Smooth muscle cell (in vitro differentiated cells): ENCODE data around the gene TMEM225B. TPM values are rescaled to one million over a fixed set of nuclear protein-coding genes. Genes with fewer than 3 reads are reported as not detected.

Source experiments
- DNase-seq: peaks from one replicate; lab custom pipeline; 2025; ENCODE audit not compliant: unreplicated experiment; lab: John Stamatoyannopoulos, UW
- H2AFZ ChIP-seq: fragments of 200-600 bp; sonication (generic); 2 replicates; pipeline ENCODE4 v1.6.0; 2016; ENCODE audit warnings: antibody characterized with exemption, low read depth, mild to moderate bottlenecking
- H3F3A ChIP-seq: fragments of 200-600 bp; sonication (generic); 2 replicates; pipeline ENCODE4 v1.6.0; 2017; ENCODE audit warnings: antibody characterized with exemption, low read depth
- H3K27ac ChIP-seq: fragments of 200-600 bp; sonication (generic); 2 replicates; pipeline ENCODE4 v1.5.1; 2016; ENCODE audit warnings: low read depth, mild to moderate bottlenecking
- H3K27me3 ChIP-seq: fragments of 200-600 bp; sonication (generic); 2 replicates; pipeline ENCODE4 v1.6.1; 2016; ENCODE audit warnings: low read depth, mild to moderate bottlenecking
- H3K36me3 ChIP-seq: fragments of 200-600 bp; sonication (generic); 2 replicates; pipeline ENCODE4 v1.5.1; 2016; ENCODE audit warnings: low read depth
- H3K4me1 ChIP-seq: fragments of 200-600 bp; sonication (generic); 2 replicates; pipeline ENCODE4 v1.5.1; 2016; ENCODE audit warnings: low read depth
- H3K4me2 ChIP-seq: fragments of 200-600 bp; sonication (generic); 2 replicates; pipeline ENCODE4 v1.6.0; 2016; ENCODE audit warnings: mild to moderate bottlenecking
- H3K4me3 ChIP-seq: fragments of 200-600 bp; sonication (generic); 2 replicates; pipeline ENCODE4 v1.5.1; 2016; ENCODE audit warnings: mild to moderate bottlenecking
- H3K79me2 ChIP-seq: fragments of 200-600 bp; sonication (generic); 2 replicates; pipeline ENCODE4 v1.6.0; 2016; ENCODE audit warnings: low read depth, mild to moderate bottlenecking
- H3K9ac ChIP-seq: fragments of 200-600 bp; sonication (generic); 2 replicates; pipeline ENCODE4 v1.6.0; 2016; ENCODE audit warnings: low read depth
- H3K9me3 ChIP-seq: fragments of 200-600 bp; sonication (generic); replicated peaks from 2 replicates; pipeline ENCODE4 v1.5.1; 2016; ENCODE audit warnings: low read depth
- H4K20me1 ChIP-seq: fragments of 200-600 bp; sonication (generic); 2 replicates; pipeline ENCODE4 v1.6.0; 2016; ENCODE audit warnings: low read depth
- CTCF ChIP-seq: fragments of 200-600 bp; sonication (generic); IDR thresholded peaks from 2 replicates; pipeline ENCODE4 v1.5.1; 2017; ENCODE audit warnings: borderline replicate concordance, mild to moderate bottlenecking, antibody characterized with exemption; ENCODE audit not compliant: insufficient read depth, poor library complexity, severe bottlenecking
- WGBS: methylation state at CpG from one replicate; pipeline ENCODE4 v1.1.7; 2016; ENCODE audit warnings: low lambda C conversion rate; 5-methylcytosine and 5-hydroxymethylcytosine counted together
- polyA plus RNA-seq: library from polyadenylated mRNA; unstranded; fragments of >200 nt; fragmentation: Nextera tagmentation; extraction: Ambion mirVana; gene quantifications from 2 replicates; pipeline ENCODE4 v1.2.1, GENCODE V29; 2016
- total RNA-seq: library from RNA; depleted of rRNA; stranded (reverse); fragments of >200 nt; gene quantifications from 2 replicates; pipeline ENCODE4 v1.2.3, GENCODE V29; 2014

The TMEM225B gene
- total and polyA plus RNA-seq, 2 experiments from 2014 or later = 4.7 to 5.4 TPM

DNA sequence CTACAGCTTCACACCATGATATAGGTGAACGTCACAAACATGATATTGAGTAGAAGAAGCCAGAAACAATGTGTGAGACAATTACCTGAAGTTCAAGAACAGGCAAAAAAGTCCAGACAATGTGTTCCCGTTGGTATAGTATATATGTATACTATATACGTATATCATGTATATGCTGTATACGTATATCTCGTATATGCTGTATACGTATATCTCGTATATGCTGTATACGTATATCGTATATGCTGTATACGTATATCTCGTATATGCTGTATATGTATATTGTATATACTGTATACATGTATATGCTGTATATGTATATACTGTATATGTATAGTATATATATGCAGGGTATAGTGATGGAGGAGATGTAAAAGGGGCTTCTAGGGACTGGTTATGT, 29.4 kb downstream of the TMEM225B start:
- Histone ChIP-seq H3F3A (no peaks in the 10 kb centered on the region), H3K79me2 (no peaks in the 10 kb centered on the region), H3K9ac (no peak overlapping the region), H2AFZ (no peak overlapping the region), H3K27ac (no peak overlapping the region), H3K4me2 (no peak overlapping the region), H3K9me3 (no peaks in the 10 kb centered on the region), H3K27me3 (no peaks in the 10 kb centered on the region), H4K20me1 (peaks cover 37% of the 10 kb centered on the region), H3K4me1 (no peaks in the 10 kb centered on the region), H3K4me3 (no peak overlapping the region), H3K36me3 (peaks cover 15% of the 10 kb centered on the region)
- no peak for DNase-seq
- no peak for TF ChIP-seq CTCF
- WGBS = 99% methylated on average over 11 of the region's 11 CpGs

GRCh38 chr7:99628471-99629465, 30.7 kb downstream of the TMEM225B start:
- Histone ChIP-seq H4K20me1 (peaks cover 37% of the 10 kb centered on the region), H3K9me3 (no peaks in the 10 kb centered on the region), H3K9ac (no peak overlapping the region), H2AFZ (no peak overlapping the region), H3K4me2 (no peak overlapping the region), H3K27ac (no peak overlapping the region), H3K4me1 (no peaks in the 10 kb centered on the region), H3K27me3 (no peaks in the 10 kb centered on the region), H3K4me3 (no peak overlapping the region), H3F3A (no peaks in the 10 kb centered on the region), H3K79me2 (no peaks in the 10 kb centered on the region), H3K36me3 (peaks cover 15% of the 10 kb centered on the region)
- TF ChIP-seq CTCF = no peak
- DNase-seq = no peak
- WGBS = 89% methylated on average over 14 of the region's 14 CpGs

DNA sequence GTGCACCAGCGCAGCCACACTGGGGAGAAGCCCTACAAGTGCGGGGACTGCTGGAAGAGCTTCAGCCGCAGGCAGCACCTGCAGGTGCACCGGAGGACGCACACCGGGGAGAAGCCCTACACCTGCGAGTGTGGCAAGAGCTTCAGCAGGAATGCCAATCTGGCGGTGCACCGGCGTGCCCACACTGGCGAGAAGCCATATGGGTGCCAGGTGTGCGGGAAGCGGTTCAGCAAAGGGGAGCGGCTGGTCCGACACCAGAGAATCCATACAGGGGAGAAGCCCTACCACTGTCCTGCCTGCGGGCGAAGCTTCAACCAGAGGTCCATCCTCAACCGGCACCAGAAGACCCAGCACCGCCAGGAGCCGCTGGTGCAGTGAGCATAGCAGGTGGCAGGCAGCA, 31.6 kb downstream of the TMEM225B start:
- H3K4me1 ChIP-seq = no peaks in the 10 kb centered on the region
- 99% methylated on average over 20 of the region's 20 CpGs for WGBS
- peaks cover 34% of the 10 kb centered on the region for H4K20me1 ChIP-seq
- no peak for TF ChIP-seq CTCF
- no peaks in the 10 kb centered on the region for H3F3A ChIP-seq
- H3K36me3 ChIP-seq = peaks cover 15% of the 10 kb centered on the region
- H3K4me3 ChIP-seq = no peak overlapping the region
- no peak overlapping the region for H3K27ac ChIP-seq
- no peaks in the 10 kb centered on the region for H3K79me2 ChIP-seq
- H3K9me3 ChIP-seq = no peaks in the 10 kb centered on the region
- no peaks in the 10 kb centered on the region for H3K27me3 ChIP-seq
- H3K9ac ChIP-seq = no peak overlapping the region
- H2AFZ ChIP-seq = no peak overlapping the region
- H3K4me2 ChIP-seq = no peak overlapping the region
- no peak for DNase-seq
